GM12872 (cell line): Measurements from ENCODE around the gene PUSL1.

ENCODE experiments used
- TF ChIP-seq, protein P1 (sequence below): IDR thresholded peaks from 3 replicates; pipeline ENCODE4 v1.5.1; 2011; ENCODE audit warnings: low read depth, mild to moderate bottlenecking, low read length, moderate library complexity; ENCODE audit not compliant: insufficient read depth

PUSL1 gene

DNA sequence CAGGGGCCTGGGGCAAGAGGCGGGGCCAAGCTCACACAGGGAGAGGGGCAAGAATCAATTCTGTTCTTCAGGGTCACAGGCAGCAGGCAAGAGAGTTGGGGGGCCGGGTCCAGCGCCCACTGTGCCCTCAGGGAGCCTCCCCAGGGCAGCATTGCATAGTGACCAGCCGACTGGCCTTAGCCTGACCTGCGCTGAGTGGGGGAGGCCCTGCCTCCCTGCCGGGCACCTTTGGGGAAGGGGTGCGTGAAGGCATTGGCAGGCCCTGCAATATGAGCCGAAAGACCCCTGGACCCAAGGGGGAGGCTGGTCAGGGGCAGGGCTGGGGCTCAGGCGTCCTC lies 16.0 kb upstream of the PUSL1 start:
- TF ChIP-seq, protein P1, sequence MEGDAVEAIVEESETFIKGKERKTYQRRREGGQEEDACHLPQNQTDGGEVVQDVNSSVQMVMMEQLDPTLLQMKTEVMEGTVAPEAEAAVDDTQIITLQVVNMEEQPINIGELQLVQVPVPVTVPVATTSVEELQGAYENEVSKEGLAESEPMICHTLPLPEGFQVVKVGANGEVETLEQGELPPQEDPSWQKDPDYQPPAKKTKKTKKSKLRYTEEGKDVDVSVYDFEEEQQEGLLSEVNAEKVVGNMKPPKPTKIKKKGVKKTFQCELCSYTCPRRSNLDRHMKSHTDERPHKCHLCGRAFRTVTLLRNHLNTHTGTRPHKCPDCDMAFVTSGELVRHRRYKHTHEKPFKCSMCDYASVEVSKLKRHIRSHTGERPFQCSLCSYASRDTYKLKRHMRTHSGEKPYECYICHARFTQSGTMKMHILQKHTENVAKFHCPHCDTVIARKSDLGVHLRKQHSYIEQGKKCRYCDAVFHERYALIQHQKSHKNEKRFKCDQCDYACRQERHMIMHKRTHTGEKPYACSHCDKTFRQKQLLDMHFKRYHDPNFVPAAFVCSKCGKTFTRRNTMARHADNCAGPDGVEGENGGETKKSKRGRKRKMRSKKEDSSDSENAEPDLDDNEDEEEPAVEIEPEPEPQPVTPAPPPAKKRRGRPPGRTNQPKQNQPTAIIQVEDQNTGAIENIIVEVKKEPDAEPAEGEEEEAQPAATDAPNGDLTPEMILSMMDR, result no peak

DNA sequence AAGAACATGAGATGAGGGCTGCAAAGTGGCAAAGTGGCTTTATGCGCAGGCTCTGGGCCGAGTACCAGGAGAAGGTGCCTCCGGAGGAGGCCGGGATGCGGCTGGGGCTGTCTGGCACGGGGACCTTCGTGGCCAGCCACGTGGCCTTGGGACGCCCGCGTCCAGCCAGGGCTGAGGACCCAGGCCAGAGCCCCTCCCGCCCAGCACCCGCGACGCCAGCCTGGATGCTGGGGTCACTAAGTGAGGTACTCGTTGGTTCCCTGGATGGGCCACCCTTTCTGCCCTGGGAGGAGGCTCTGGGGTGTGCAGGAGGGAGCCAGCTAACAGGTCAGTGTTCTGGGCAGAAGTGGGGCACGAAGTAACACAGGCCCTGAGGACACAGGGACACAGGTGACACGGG lies 15.5 kb upstream of the PUSL1 start:
- TF ChIP-seq, protein P1, result no peak

DNA sequence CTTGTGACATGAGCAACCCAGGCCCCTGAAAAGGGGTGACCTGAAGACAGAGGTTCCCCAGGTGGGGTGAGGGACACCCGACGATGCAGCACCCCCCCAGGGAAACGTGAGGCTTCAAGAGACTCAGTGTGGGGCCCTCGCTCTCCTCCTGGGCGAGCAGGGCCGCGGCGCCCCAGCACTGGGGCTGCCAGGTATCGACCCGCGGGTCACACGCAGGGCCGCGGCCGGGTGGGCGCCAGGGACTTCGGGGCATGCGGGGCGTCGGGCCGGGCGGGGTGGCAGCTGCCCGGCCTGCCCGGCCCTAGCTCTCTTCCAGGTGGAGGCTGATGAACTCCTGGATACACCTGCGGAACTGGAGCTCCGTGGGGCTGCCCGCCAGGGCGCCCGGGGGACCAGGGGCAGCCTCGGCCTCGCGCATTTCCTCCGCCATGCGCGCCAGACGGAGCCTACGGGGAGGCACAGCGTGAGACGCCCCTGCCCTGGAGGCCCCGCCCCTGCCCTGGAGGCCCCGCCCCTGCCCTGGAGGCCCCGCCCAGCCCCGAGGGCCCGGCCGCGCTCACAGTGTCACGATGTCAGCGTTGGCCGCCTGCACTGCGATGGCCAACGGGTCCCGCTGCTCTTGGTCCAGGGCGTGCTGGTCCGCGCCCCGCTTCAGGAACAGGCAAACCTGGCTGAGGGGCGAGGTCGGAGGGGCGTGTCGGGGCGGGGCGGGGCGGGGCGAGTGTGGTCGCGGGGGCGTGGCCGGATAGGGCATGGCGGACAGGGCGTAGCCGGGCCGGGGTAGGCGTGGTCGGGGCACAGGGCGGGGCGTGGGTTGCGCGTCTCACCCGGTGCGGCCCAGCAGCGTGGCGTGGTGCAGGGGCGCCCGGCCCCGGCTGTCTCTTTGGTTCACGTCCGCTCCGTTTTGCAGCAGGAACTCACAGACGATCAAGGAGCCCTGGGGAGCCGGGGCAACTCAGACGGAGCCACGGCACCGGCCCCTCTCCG lies 14.8 kb upstream of the PUSL1 start:
- TF ChIP-seq, protein P1, result no peak

DNA sequence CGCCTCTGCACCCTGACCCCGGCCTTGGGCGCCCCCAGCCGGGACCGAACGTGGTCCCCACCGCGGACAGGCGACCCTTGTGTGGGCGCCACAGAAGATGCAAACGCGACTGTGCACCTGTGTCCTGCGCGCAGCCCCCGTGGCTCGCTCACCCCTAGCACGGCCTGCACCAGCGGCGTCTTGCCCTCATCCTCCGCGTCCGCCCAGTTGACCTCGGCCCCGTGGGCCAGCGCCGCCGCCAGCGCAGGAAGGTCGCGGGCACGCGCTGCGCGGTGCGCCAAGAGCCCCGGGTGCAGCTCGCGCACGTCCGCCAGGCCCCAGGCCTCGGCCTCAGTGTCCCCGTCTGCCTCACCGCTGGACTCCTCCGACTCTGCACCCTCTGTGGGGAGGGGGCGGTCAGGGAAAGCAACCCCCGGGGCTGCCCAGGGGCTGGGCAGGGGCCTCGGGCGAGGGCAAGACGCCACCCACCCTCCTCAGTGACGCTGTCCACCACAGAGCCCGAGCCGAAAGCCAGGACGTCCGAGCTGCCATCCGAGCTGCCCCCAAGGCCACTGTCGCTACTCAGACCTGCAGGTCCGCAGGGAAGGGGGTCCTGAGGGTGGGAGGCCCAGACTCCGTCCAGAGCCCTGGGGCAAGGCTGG lies 14.0 kb upstream of the PUSL1 start:
- TF ChIP-seq, protein P1, result no peak

DNA sequence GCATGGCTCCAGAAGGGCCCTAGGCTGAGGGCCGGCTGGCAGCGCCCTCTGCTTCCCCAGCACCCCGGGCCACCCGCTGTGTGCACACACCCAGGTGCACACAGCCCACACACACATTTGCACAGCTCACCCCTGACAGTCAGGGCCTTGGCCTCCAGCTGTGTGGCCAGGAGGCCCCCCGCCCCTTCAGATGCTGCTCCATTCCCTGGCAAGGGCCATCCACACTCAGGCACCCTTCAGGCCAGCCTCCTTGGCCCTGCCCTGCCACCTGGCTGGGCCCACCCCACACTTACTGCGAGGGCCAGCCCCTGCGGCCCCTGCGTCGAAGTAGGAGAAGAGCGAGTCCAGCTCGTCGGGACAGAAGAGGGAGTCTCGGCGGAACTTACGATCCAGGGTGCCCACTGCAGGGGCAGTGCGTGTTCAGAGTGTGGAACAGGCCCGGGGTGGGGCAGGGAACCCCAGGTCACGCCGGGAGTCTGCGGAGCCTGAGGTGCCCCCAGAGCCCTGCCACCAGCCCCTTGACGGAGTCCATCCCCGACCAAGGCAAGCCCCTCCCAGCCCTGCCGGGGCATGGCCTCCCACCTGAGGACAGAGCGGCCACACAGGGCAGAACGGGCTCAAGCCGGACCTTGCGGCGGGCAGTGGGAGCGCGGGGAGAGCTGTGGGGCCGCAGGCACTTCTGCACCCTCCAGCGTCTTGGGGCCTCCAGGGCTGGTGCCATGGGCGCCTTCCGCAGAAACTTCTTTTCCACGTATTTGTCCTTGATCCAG lies 13.1 kb upstream of the PUSL1 start:
- TF ChIP-seq, protein P1, result no peak

DNA sequence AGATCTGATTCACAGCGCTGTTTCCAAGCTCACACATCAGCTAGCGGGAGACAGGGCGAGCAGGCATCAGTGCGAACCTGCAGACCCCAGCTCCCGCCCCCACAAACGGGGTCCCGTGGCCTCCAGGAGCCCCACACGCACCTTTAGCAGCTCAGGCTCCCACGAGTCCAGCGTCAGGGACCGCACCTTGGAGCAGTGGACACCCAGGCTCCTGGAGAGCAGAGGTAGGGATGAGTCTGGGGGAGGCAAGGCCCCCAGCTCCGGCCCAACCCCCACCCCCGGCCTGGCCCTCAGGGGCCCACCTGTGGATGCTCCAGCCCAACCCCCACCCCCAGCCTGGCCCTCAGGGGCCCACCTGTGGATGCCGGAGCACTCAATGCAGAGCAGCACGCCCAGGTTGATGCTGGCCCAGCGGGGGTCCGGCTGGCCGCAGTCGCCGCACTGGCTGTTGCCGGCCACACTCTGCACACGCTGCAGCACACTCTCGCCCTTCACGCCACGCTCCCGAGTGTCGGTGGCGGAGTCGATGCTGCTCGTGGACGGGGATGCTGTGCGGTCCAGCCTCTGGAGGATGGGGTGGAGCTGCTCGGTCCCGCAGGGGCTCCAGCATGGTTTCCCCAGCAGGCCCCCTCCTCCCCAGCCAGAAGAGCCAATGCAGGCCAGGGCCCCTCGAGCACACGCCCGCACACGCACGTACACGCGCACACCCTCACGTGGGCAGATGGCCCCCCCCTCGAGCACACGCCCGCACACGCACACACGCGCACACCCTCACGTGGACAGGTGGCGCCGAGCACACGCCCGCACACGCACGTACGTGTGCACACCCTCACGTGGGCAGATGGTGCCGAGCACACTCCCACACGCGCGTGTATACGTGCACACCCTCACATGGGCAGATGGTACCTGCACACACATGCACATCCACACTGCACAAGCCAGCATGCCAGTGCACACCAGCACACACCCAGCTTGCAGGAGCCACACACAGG lies 12.0 kb upstream of the PUSL1 start:
- TF ChIP-seq, protein P1, result no peak
